HTERT RPE-1 (cell line): ENCODE data around the gene DET1.
"Not testable (repeated sequence)": the region's sequence is repeated elsewhere in the genome, so short reads cannot be mapped to it uniquely, and the experiment has no call there.

Experiments used
- in situ Hi-C: fragments of 300-500 bp; cut with MboI; formaldehyde crosslinking; loops from 4 replicates; pipeline ENCODE4 v1.14.3; 2020; ENCODE audit warnings: low sequenced_read_pairs

The DET1 gene

DNA sequence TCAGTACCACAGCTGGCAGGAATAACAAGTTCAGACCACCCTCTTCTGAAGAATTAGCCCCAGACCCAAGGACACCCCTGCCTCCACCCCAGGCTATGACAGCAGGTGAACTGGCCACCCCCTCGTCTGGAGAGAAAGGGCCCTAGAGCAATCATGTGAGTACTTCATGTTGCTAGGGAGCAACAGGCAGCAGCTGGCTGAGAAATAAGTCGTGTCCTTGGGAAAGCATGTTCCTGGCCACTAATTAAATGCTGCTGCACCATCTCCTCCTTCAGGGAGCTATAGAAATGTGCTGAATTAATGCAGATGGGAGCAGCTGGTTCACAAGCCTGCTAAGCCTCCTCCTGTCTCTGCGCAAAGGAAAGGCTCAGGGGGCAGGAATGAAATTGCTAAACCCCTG, 47.5 kb downstream of the DET1 start:
- in situ Hi-C loops = no loop called here

GRCh38 chr15:88497109-88497765, 49.2 kb downstream of the DET1 start:
- in situ Hi-C loops = no loop called here

- in situ Hi-C loops = no loop called here
Observed at GRCh38 chr15:88493844-88494243, 52.6 kb downstream of the DET1 start.

GRCh38 chr15:88491158-88491557, 55.3 kb downstream of the DET1 start:
- in situ Hi-C loops = no loop called here

GRCh38 chr15:88490036-88490435, 56.4 kb downstream of the DET1 start:
- in situ Hi-C loops = no loop called here

- in situ Hi-C loops = no loop called here
Observed at GRCh38 chr15:88489321-88489720, 57.2 kb downstream of the DET1 start.

GRCh38 chr15:88487796-88488523, 58.5 kb downstream of the DET1 start:
- in situ Hi-C loops = no loop called here

DNA sequence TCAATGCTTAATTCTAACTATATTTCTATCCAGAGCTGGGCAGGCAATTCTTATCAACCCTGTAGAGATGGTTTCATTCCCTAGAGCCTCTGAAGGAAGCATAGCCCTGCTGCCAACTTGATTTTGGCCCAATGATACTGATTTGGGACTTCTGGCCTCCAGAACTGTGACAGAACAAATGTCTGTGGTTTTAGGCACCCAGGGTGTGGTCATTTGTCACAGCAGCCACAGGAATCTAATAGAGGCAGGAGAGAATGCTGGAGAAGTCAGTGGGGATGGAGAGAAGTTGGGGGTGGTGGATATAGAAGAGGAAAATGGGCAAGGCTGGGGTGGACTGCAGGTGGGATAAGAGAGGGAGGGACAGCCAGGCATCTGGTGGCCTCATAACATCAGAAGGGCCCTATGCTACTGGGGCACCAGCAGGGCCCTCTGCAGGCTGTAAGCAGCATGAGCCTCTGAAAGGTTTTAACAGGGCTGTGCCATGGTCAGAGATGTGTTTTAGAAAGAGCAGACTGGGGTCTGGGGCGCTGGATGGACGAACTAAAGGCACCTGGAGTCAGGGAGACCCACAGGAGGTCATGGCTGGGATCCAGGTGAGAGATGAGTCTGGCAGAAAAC, 59.2 kb downstream of the DET1 start:
- in situ Hi-C loops = no loop called here

GRCh38 chr15:88484682-88485331, 61.7 kb downstream of the DET1 start:
- in situ Hi-C loops = no loop called here

GRCh38 chr15:88482263-88482662, 64.2 kb downstream of the DET1 start:
- in situ Hi-C loops = no loop called here

DNA sequence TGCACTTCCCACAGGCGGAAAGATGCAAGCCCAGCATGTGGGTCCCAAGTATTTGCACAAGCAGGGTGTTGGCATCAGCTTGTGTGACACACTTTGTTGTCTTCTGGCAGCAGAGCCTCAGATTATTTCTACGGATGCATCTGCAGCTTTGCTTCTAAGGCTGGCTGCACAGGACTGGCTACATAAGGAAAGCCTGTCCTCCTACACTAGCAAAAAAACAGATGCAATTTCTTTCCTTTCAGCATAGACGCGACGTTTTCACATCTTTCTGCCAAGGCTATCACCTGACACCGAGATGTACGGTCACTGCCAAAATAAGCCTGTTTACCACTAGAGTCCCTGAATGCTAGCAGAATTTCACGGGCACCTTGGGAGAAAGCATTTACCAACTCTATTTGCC, 65.5 kb downstream of the DET1 start:
- in situ Hi-C loops = no loop called here

GRCh38 chr15:88479169-88479568, 67.3 kb downstream of the DET1 start:
- in situ Hi-C loops = no loop called here

DNA sequence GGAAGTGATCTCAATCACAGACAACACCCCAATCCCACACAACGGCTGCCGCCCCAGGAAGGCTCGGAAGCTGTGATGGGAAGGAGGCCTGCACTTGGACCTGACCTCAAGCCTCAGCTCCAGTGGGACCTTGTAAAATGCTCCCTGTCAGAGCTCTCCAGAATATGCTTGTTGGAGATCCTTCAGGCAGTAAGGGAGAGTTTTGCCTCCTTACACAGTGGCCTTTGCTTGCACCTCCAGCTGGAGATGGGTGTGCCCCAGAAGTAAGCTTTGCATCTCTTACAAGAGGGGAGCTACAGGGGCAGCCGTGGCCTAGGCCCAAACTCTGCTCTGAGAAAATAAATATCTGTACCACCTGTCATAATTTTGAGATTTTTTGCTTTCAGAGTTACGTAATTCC, 68.6 kb downstream of the DET1 start:
- in situ Hi-C loops = no loop called here

- in situ Hi-C loops = no loop called here
Observed at GRCh38 chr15:88477126-88477525, 69.4 kb downstream of the DET1 start.

- in situ Hi-C loops = no loop called here
Observed at GRCh38 chr15:88476635-88477060, 69.8 kb downstream of the DET1 start.

GRCh38 chr15:88473661-88474293, 72.7 kb downstream of the DET1 start:
- in situ Hi-C loops = not testable (repeated sequence)

GRCh38 chr15:88472225-88472624, 74.3 kb downstream of the DET1 start:
- in situ Hi-C loops = no loop called here

DNA sequence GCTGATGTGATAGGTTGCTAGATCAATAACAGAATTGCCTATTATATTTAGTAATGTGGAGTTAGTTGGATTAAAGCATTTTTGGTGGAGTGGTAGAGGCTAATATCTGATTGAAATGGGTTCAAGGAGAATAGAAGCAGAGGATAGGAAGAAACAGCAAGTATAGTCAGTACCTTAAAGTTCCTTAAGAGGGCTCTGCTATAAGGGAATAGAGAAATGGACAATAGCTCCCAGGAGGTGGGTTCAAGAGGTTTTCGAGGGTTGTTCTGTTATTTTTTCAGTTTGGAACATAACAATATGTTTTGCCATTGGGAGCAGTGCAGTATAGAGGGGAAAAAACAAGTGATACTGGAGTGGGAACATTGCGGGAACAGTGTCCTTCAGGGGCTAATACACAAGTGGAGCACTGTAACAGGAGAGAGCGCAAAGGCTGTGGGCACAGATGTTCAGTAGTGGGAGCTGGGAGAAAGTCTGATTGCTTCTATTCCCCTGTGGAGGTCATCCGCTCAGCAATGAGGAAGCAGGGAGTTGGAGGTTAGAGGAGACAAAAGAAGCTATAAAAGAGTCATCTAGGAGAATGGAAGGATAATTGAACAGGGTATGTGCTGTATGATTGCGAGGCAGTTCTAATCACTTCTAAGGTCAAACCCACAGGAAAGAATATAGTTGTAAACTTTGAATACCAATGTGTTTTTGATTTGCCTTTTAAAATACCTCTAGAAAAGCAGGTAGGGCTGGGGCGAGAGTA, 75.7 kb downstream of the DET1 start:
- in situ Hi-C loops = no loop called here

- in situ Hi-C loops = no loop called here
Observed at GRCh38 chr15:88469321-88469720, 77.2 kb downstream of the DET1 start.

- in situ Hi-C loops = not testable (repeated sequence)
Observed at GRCh38 chr15:88468721-88469120, 77.8 kb downstream of the DET1 start.
